IPS DF 6.9 (cell line): ENCODE measurements around the gene IGF2BP3.

Experiments
- DNase-seq: peaks from one replicate; pipeline ENCODE4 v3.0.0-alpha.2; 2013; ENCODE audit warnings: low read depth, low spot score
- H3K27ac ChIP-seq: one replicate; pipeline ENCODE4 v1.5.1; 2013; ENCODE audit warnings: low read length, control low read depth
- H3K27me3 ChIP-seq: 2 replicates; pipeline ENCODE4 v1.6.1; 2013; ENCODE audit warnings: mild to moderate bottlenecking, low read length; ENCODE audit not compliant: control insufficient read depth, insufficient read depth
- H3K36me3 ChIP-seq: 2 replicates; pipeline ENCODE4 v1.6.1; 2013; ENCODE audit warnings: low read length; ENCODE audit not compliant: control insufficient read depth, insufficient read depth
- H3K4me1 ChIP-seq: 2 replicates; pipeline ENCODE4 v1.6.1; 2013; ENCODE audit warnings: low read length; ENCODE audit not compliant: control insufficient read depth, insufficient read depth
- H3K4me3 ChIP-seq: 2 replicates; pipeline ENCODE4 v1.5.1; 2013; ENCODE audit warnings: mild to moderate bottlenecking, low read length
- H3K9me3 ChIP-seq: 2 replicates; pipeline ENCODE4 v1.6.1; 2013; ENCODE audit warnings: low read length, inconsistent platforms; ENCODE audit not compliant: control insufficient read depth, insufficient read depth
- WGBS: extraction: QIAGEN DNeasy Blood & Tissue Kit; methylation state at CpG from one replicate; pipeline ENCODE4 v1.1.7; 2013; ENCODE audit warnings: mixed read lengths, missing lambda C conversion rate; ENCODE audit not compliant: insufficient read length, insufficient coverage; 5-methylcytosine and 5-hydroxymethylcytosine counted together

IGF2BP3 gene

DNA sequence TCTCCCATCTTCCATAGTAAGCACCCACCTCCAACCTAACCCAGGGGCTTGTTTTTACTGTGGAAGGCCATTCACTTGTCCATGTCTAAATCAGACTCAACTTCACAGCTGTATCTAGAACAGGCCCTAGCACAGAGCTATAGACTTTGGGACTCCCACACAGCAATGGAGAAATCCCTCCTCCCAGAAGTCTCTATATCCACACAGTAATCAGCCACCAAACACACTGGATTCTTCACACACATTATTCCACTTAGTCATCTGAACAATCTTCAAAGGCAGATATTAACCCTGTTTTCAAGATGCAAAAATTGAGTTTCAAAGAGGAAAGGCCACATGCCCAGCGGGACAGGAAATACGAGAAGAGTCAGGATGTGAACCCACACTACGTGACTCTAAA is 89.3 kb downstream of the IGF2BP3 start:
- no peaks in the 10 kb centered on the region; the same call in 1 of the 2 replicates for H3K36me3 ChIP-seq
- no CpG with 5 or more reads among the region's 3 CpGs for WGBS

GRCh38 chr7:23380556-23380955 is 89.7 kb downstream of the IGF2BP3 start:
- H3K36me3 ChIP-seq, result no peaks in the 10 kb centered on the region; the same call in 1 of the 2 replicates
- no peaks in the 10 kb centered on the region for H3K9me3 ChIP-seq
- no peak for DNase-seq
- H3K4me1 ChIP-seq, result no peaks in the 10 kb centered on the region
- no peak overlapping the region for H3K4me3 ChIP-seq
- no CpG with 5 or more reads among the region's 4 CpGs for WGBS
- no peak overlapping the region for H3K27ac ChIP-seq
- H3K27me3 ChIP-seq, result no peaks in the 10 kb centered on the region

More for the DNA sequence above, 89.3 kb downstream of the IGF2BP3 start:
- H3K27me3 ChIP-seq, result no peaks in the 10 kb centered on the region
- no peak for DNase-seq
- no peaks in the 10 kb centered on the region for H3K4me1 ChIP-seq
- H3K27ac ChIP-seq, result no peak overlapping the region
- H3K4me3 ChIP-seq, result no peak overlapping the region
- no peaks in the 10 kb centered on the region for H3K9me3 ChIP-seq

- H3K36me3 ChIP-seq, result no peaks in the 10 kb centered on the region
- H3K4me3 ChIP-seq, result no peak overlapping the region
- H3K4me1 ChIP-seq, result no peaks in the 10 kb centered on the region
- WGBS, result no CpG with 5 or more reads among the region's 1 CpG
- H3K9me3 ChIP-seq, result no peaks in the 10 kb centered on the region
- no peak overlapping the region for H3K27ac ChIP-seq
- no peaks in the 10 kb centered on the region for H3K27me3 ChIP-seq
- DNase-seq, result no peak
Observed at GRCh38 chr7:23378996-23379395, 91.3 kb downstream of the IGF2BP3 start.

GRCh38 chr7:23377134-23377533 is 93.2 kb downstream of the IGF2BP3 start:
- Histone ChIP-seq H3K27ac (no peak overlapping the region), H3K4me1 (no peaks in the 10 kb centered on the region), H3K36me3 (no peaks in the 10 kb centered on the region), H3K27me3 (no peaks in the 10 kb centered on the region), H3K9me3 (no peaks in the 10 kb centered on the region), H3K4me3 (no peak overlapping the region)
- WGBS, result no CpG with 5 or more reads among the region's 3 CpGs
- no peak for DNase-seq

DNA sequence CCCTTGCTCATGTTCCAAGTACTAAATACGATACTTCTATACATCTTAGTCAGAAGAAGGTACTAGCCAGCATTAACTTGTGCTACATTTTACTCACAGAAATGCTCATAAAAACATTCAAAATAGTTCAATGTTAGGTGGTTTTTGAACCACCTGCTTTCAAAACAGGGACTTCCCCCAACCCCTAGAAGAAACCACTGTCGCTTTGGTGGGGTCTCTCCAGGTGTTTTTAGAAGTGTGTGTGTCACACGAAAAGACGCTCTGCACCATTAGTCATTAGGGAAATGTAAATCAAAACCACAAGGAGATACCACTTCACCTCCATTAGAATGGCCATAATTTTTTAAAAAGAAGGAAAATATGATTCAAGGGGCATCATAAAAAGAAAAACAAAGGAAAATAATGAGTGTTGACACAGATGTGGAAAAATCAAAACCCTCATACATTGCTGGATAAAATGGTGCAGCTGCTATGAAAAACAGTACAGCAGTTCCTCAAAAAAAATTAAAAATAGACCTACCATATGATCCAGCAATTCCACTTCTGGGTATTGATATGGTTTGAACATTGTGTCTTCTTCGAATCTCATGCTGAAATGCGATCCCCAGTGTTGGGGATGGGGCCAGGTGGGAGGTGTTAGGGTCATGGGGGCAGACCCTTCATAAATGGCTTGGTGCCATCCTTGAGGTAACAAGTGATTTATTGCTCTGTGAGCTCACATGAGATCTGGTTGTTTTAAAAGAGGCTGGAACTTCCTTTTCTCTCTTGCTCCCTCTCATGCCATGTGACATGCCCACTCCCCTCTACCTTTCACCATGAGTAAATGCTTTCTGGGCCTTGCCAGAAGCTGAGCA is 96.9 kb downstream of the IGF2BP3 start:
- WGBS, result no CpG with 5 or more reads among the region's 6 CpGs
- no peak for DNase-seq
- Histone ChIP-seq H3K9me3 (no peaks in the 10 kb centered on the region), H3K36me3 (0 out of 2 replicates have a peak, but pooled peaks cover 2% of the 10 kb centered on the region), H3K27ac (no peak overlapping the region), H3K4me3 (no peak overlapping the region), H3K4me1 (no peaks in the 10 kb centered on the region; the same call in 1 of the 2 replicates), H3K27me3 (no peaks in the 10 kb centered on the region)

DNA sequence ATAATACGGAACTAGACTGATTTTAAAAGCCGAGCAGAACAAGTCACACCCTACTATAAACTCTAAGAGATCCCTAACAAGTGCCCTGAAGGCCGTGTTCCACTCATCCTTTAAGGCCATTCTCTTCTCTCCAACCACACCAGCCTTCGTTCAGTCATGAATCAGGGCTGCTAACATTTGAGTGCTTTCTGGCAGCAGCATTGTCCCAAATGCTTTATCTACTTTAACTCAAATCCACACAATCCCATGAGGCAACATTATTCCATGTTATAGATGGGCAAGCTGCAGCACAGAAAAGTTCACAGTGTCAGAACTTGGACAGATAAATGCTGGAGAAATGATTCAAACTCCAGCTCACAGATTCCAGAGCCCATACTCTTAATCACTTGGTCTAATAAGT is 97.7 kb downstream of the IGF2BP3 start:
- H3K4me3 ChIP-seq, result no peak overlapping the region
- H3K4me1 ChIP-seq, result no peaks in the 10 kb centered on the region; the same call in 1 of the 2 replicates
- H3K27ac ChIP-seq, result no peak overlapping the region
- H3K9me3 ChIP-seq, result no peaks in the 10 kb centered on the region
- H3K36me3 ChIP-seq, result 0 out of 2 replicates have a peak, but pooled peaks cover 2% of the 10 kb centered on the region
- H3K27me3 ChIP-seq, result no peaks in the 10 kb centered on the region
- WGBS, result no CpG with 5 or more reads among the region's 4 CpGs
- DNase-seq, result no peak

GRCh38 chr7:23371654-23372053 is 98.6 kb downstream of the IGF2BP3 start:
- no peak overlapping the region for H3K4me3 ChIP-seq
- H3K9me3 ChIP-seq, result no peaks in the 10 kb centered on the region
- no peak for DNase-seq
- no peak overlapping the region for H3K27ac ChIP-seq
- no peaks in the 10 kb centered on the region for H3K27me3 ChIP-seq
- no peaks in the 10 kb centered on the region; the same call in 1 of the 2 replicates for H3K4me1 ChIP-seq
- 0 out of 2 replicates have a peak, but pooled peaks cover 2% of the 10 kb centered on the region for H3K36me3 ChIP-seq
- no CpG with 5 or more reads among the region's 6 CpGs for WGBS

- no peak for DNase-seq
- Histone ChIP-seq H3K36me3 (0 out of 2 replicates have a peak, but pooled peaks cover 2% of the 10 kb centered on the region), H3K4me1 (no peaks in the 10 kb centered on the region; the same call in 1 of the 2 replicates), H3K27me3 (no peaks in the 10 kb centered on the region), H3K27ac (no peak overlapping the region), H3K4me3 (no peak overlapping the region), H3K9me3 (no peaks in the 10 kb centered on the region)
- 100% methylated on average over 2 of the region's 5 CpGs for WGBS
Observed at GRCh38 chr7:23369695-23370404, 100.4 kb downstream of the IGF2BP3 start.

- H3K27ac ChIP-seq, result no peak overlapping the region
- H3K27me3 ChIP-seq, result no peaks in the 10 kb centered on the region
- H3K4me1 ChIP-seq, result no peaks in the 10 kb centered on the region; the same call in 1 of the 2 replicates
- no peak for DNase-seq
- H3K9me3 ChIP-seq, result no peaks in the 10 kb centered on the region
- WGBS, result no CpG with 5 or more reads among the region's 4 CpGs
- 0 out of 2 replicates have a peak, but pooled peaks cover 2% of the 10 kb centered on the region for H3K36me3 ChIP-seq
- no peak overlapping the region for H3K4me3 ChIP-seq
Observed at GRCh38 chr7:23369100-23369499, 101.2 kb downstream of the IGF2BP3 start.

- Histone ChIP-seq H3K4me3 (no peak overlapping the region), H3K36me3 (no peaks in the 10 kb centered on the region; the same call in 1 of the 2 replicates)
Observed at GRCh38 chr7:23358152-23358674, 112.1 kb downstream of the IGF2BP3 start.

More at GRCh38 chr7:23358152-23358674, 112.1 kb downstream of the IGF2BP3 start:
- Histone ChIP-seq H3K27ac (no peak overlapping the region), H3K27me3 (no peaks in the 10 kb centered on the region), H3K4me1 (no peaks in the 10 kb centered on the region), H3K9me3 (no peaks in the 10 kb centered on the region)
- WGBS, result no CpG with 5 or more reads among the region's 2 CpGs
- DNase-seq, result no peak
